Activated T-cell treated with anti-CD3 and anti-CD28 coated beads, Interleukin-2, amount 50 U/mL, for 4 hours (primary cell): ENCODE data around the gene MON2. TPM values are rescaled to one million over a fixed set of nuclear protein-coding genes. Genes with fewer than 3 reads are reported as not detected.
A peak's percentile ranks its signal among the peaks of the same experiment; 100 is the strongest.
"Not testable (repeated sequence)": the region's sequence is repeated elsewhere in the genome, so short reads cannot be mapped to it uniquely, and the experiment has no call there.

Experiments used
- ATAC-seq, 2 donors: fragments of 200-7000 bp; cut with Tn5 transposase; one replicate each; pipeline ENCODE4 v1.10.0; 2021
- DNase-seq: peaks from one replicate; pipeline ENCODE4 v3.0.0-alpha.2; 2020
- H3K27me3 Mint-ChIP-seq: one replicate; pipeline ENCODE4 v1.8.0; 2021; ENCODE audit warnings: low read depth, mixed read lengths
- H3K36me3 Mint-ChIP-seq: one replicate; pipeline ENCODE4 v1.8.0; 2022; ENCODE audit warnings: mixed read lengths; ENCODE audit not compliant: insufficient read depth
- H3K4me1 Mint-ChIP-seq: one replicate; pipeline ENCODE4 v1.8.0; 2021; ENCODE audit warnings: low read depth, mixed read lengths
- H3K4me3 Mint-ChIP-seq: one replicate; pipeline ENCODE4 v1.8.0; 2021; ENCODE audit warnings: mild to moderate bottlenecking, moderate library complexity, mixed read lengths
- H3K9me3 Mint-ChIP-seq: one replicate; pipeline ENCODE4 v1.8.0; 2021; ENCODE audit warnings: mixed read lengths
- total RNA-seq, 3 donors: library from RNA; stranded (reverse); gene quantifications; one replicate each; pipeline ENCODE4 v1.2.1, GENCODE V29; 2021

MON2 gene
- total RNA-seq, 3 donors from 2014 or later: 25.9 to 28.4 (median 27.6) TPM

- no peaks in the 10 kb centered on the region for H3K27me3 Mint-ChIP-seq
- peaks cover 31% of the 10 kb centered on the region for H3K36me3 Mint-ChIP-seq
- ATAC-seq (no peak), DNase-seq (no peak)
- H3K9me3 Mint-ChIP-seq: no peaks in the 10 kb centered on the region
- H3K4me3 Mint-ChIP-seq: no peak overlapping the region
- peaks cover 2% of the 10 kb centered on the region for H3K4me1 Mint-ChIP-seq
Observed at GRCh38 chr12:62543741-62544140, 77.1 kb downstream of the MON2 start.

GRCh38 chr12:62552906-62553556, 86.4 kb downstream of the MON2 start:
- Mint-ChIP-seq H3K36me3 (peaks cover 29% of the 10 kb centered on the region), H3K4me1 (no peaks in the 10 kb centered on the region), H3K4me3 (no peak overlapping the region), H3K9me3 (no peaks in the 10 kb centered on the region), H3K27me3 (no peaks in the 10 kb centered on the region)
- DNase-seq (no peak), ATAC-seq (no peak)

GRCh38 chr12:62559366-62559765, 92.7 kb downstream of the MON2 start:
- not testable (repeated sequence) for DNase-seq, ATAC-seq, H3K4me1 Mint-ChIP-seq, H3K4me3 Mint-ChIP-seq, H3K9me3 Mint-ChIP-seq, H3K27me3 Mint-ChIP-seq
- peaks cover 24% of the 10 kb centered on the region for H3K36me3 Mint-ChIP-seq

- no peak for ATAC-seq
- Mint-ChIP-seq H3K4me1 (peaks cover under 1% of the 10 kb centered on the region), H3K27me3 (no peaks in the 10 kb centered on the region), H3K9me3 (no peaks in the 10 kb centered on the region), H3K4me3 (no peak overlapping the region), H3K36me3 (peaks cover 27% of the 10 kb centered on the region)
- DNase-seq: no peak
Observed at GRCh38 chr12:62562846-62563245, 96.2 kb downstream of the MON2 start.

GRCh38 chr12:62575036-62575435, 108.4 kb downstream of the MON2 start:
- ATAC-seq (no peak), DNase-seq (no peak)
- Mint-ChIP-seq H3K36me3 (peaks cover 25% of the 10 kb centered on the region), H3K4me1 (no peaks in the 10 kb centered on the region), H3K4me3 (no peak overlapping the region), H3K27me3 (no peaks in the 10 kb centered on the region), H3K9me3 (no peaks in the 10 kb centered on the region)

- H3K4me3 Mint-ChIP-seq: no peak overlapping the region
- no peaks in the 10 kb centered on the region for H3K4me1 Mint-ChIP-seq
- H3K9me3 Mint-ChIP-seq: no peaks in the 10 kb centered on the region
- peaks cover 18% of the 10 kb centered on the region for H3K36me3 Mint-ChIP-seq
- H3K27me3 Mint-ChIP-seq: no peaks in the 10 kb centered on the region
- ATAC-seq (no peak), DNase-seq (no peak)
Observed at GRCh38 chr12:62576503-62576902, 109.9 kb downstream of the MON2 start.

- H3K9me3 Mint-ChIP-seq: no peaks in the 10 kb centered on the region
- no peaks in the 10 kb centered on the region for H3K4me1 Mint-ChIP-seq
- no peaks in the 10 kb centered on the region for H3K27me3 Mint-ChIP-seq
- no peak overlapping the region for H3K4me3 Mint-ChIP-seq
- DNase-seq (no peak), ATAC-seq (no peak)
- H3K36me3 Mint-ChIP-seq: peaks cover 24% of the 10 kb centered on the region
Observed at GRCh38 chr12:62578726-62579125, 112.1 kb downstream of the MON2 start.

- Mint-ChIP-seq H3K4me3 (no peak overlapping the region), H3K9me3 (no peaks in the 10 kb centered on the region), H3K36me3 (peaks cover 15% of the 10 kb centered on the region), H3K4me1 (no peaks in the 10 kb centered on the region), H3K27me3 (no peaks in the 10 kb centered on the region)
- DNase-seq: no peak
- ATAC-seq: peak in 1 of 2 donors; percentile 43
Observed at GRCh38 chr12:62581288-62582064, 114.8 kb downstream of the MON2 start.

GRCh38 chr12:62582065-62582366, 115.4 kb downstream of the MON2 start:
- ATAC-seq: no peak
- no peaks in the 10 kb centered on the region for H3K9me3 Mint-ChIP-seq
- no peak overlapping the region for H3K4me3 Mint-ChIP-seq

GRCh38 chr12:62584619-62585018, 118.0 kb downstream of the MON2 start:
- Mint-ChIP-seq H3K27me3 (no peaks in the 10 kb centered on the region), H3K4me3 (no peak overlapping the region), H3K9me3 (no peaks in the 10 kb centered on the region), H3K4me1 (no peaks in the 10 kb centered on the region), H3K36me3 (peaks cover 16% of the 10 kb centered on the region)
- DNase-seq (no peak), ATAC-seq (no peak)

More at GRCh38 chr12:62582065-62582366, 115.4 kb downstream of the MON2 start:
- no peaks in the 10 kb centered on the region for H3K27me3 Mint-ChIP-seq
- no peaks in the 10 kb centered on the region for H3K4me1 Mint-ChIP-seq
- DNase-seq: no peak
- peaks cover 17% of the 10 kb centered on the region for H3K36me3 Mint-ChIP-seq

- peaks cover 21% of the 10 kb centered on the region for H3K36me3 Mint-ChIP-seq
- ATAC-seq (no peak), DNase-seq (no peak)
- no peaks in the 10 kb centered on the region for H3K27me3 Mint-ChIP-seq
- H3K4me1 Mint-ChIP-seq: no peaks in the 10 kb centered on the region
- no peak overlapping the region for H3K4me3 Mint-ChIP-seq
- no peaks in the 10 kb centered on the region for H3K9me3 Mint-ChIP-seq
Observed at GRCh38 chr12:62586850-62587249, 120.2 kb downstream of the MON2 start.

- Mint-ChIP-seq H3K27me3 (no peaks in the 10 kb centered on the region), H3K9me3 (no peaks in the 10 kb centered on the region), H3K4me3 (no peak overlapping the region), H3K36me3 (peaks cover 18% of the 10 kb centered on the region), H3K4me1 (no peaks in the 10 kb centered on the region)
- no peak for DNase-seq
- no peak for ATAC-seq
Observed at GRCh38 chr12:62588916-62589315, 122.3 kb downstream of the MON2 start.

GRCh38 chr12:62597253-62597652, 130.6 kb downstream of the MON2 start:
- ATAC-seq (no peak), DNase-seq (no peak)
- Mint-ChIP-seq H3K9me3 (no peaks in the 10 kb centered on the region), H3K4me1 (peaks cover 11% of the 10 kb centered on the region), H3K36me3 (peaks cover 3% of the 10 kb centered on the region), H3K27me3 (no peaks in the 10 kb centered on the region), H3K4me3 (no peak overlapping the region)

GRCh38 chr12:62598846-62599245, 132.2 kb downstream of the MON2 start:
- DNase-seq (no peak), ATAC-seq (no peak)
- Mint-ChIP-seq H3K27me3 (no peaks in the 10 kb centered on the region), H3K36me3 (no peaks in the 10 kb centered on the region), H3K4me3 (no peak overlapping the region), H3K9me3 (no peaks in the 10 kb centered on the region), H3K4me1 (peaks cover 11% of the 10 kb centered on the region)

- Mint-ChIP-seq H3K4me1 (peaks cover 19% of the 10 kb centered on the region), H3K9me3 (no peaks in the 10 kb centered on the region), H3K36me3 (no peaks in the 10 kb centered on the region), H3K27me3 (no peaks in the 10 kb centered on the region), H3K4me3 (no peak overlapping the region)
- ATAC-seq: no peak
- DNase-seq: no peak
Observed at GRCh38 chr12:62599854-62600437, 133.3 kb downstream of the MON2 start.
